ENCODE measurements around the gene NFYA. TPM values are rescaled to one million over a fixed set of nuclear protein-coding genes. Genes with fewer than 3 reads are reported as not detected.

Gene NFYA
- total and polyA plus RNA-seq, 4 donors, result 5.9 to 38.0 (median 16.7) TPM

DNA sequence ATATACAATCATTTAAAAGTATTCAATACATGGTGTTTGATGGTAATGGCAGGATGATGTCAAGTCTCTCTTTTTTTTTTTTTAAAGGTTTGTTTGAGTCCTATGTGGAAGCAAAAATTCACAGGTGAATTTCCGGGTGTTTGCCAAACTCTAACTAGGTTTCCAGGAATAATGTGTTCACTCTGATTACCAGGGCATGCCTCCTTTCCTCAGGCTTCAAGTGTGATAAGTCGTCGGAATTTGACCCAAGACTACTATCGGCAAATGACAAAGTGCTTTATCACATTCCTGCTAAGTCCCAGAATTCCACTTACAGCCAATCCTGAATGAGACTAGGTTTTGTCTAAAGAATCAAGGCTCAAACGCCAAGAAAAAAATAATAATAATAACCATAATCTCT lies 7.9 kb upstream of the NFYA start:
- Histone ChIP-seq H3K4me1 (ENCODE audit: control insufficient read depth in 5 of 5, insufficient read depth in 5 of 5, low read length in 5 of 5) (peaks cover 0 to 3% (median 0%) of the 10 kb centered on the region in 5 donors), H3K36me3 (ENCODE audit: control insufficient read depth in 4 of 4, insufficient read depth in 4 of 4, low read length in 4 of 4) (peaks cover 0 to 16% (median 8%) of the 10 kb centered on the region in 4 donors), H3K9ac (ENCODE audit: insufficient read depth in 1 of 2, low read length in 2 of 2) (no peak overlapping the region), H3K4me3 (no peak overlapping the region), H3K27me3 (ENCODE audit: control insufficient read depth in 3 of 3, insufficient read depth in 3 of 3, low read length in 2 of 3) (no peaks in the 10 kb centered on the region), H3K9me3 (ENCODE audit: control insufficient read depth in 4 of 4, insufficient read depth in 3 of 4, low read length in 3 of 4) (no peaks in the 10 kb centered on the region), H3K27ac (ENCODE audit: low read depth in 1 of 2, low read length in 1 of 2) (peak overlapping the region in 1 of 2 donors; percentile 6)
- TF ChIP-seq, protein P1, sequence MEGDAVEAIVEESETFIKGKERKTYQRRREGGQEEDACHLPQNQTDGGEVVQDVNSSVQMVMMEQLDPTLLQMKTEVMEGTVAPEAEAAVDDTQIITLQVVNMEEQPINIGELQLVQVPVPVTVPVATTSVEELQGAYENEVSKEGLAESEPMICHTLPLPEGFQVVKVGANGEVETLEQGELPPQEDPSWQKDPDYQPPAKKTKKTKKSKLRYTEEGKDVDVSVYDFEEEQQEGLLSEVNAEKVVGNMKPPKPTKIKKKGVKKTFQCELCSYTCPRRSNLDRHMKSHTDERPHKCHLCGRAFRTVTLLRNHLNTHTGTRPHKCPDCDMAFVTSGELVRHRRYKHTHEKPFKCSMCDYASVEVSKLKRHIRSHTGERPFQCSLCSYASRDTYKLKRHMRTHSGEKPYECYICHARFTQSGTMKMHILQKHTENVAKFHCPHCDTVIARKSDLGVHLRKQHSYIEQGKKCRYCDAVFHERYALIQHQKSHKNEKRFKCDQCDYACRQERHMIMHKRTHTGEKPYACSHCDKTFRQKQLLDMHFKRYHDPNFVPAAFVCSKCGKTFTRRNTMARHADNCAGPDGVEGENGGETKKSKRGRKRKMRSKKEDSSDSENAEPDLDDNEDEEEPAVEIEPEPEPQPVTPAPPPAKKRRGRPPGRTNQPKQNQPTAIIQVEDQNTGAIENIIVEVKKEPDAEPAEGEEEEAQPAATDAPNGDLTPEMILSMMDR (IDR thresholded peaks at IDR 0.05; ENCODE audit: control extremely low read depth, extremely low read depth), result no peak
- ATAC-seq (ENCODE audit: insufficient read depth, low FRiP score) (no peak), DNase-seq (no peak)
- 69 to 83% methylated on average over 5 of the region's 5 CpGs for WGBS, 2 donors

DNA sequence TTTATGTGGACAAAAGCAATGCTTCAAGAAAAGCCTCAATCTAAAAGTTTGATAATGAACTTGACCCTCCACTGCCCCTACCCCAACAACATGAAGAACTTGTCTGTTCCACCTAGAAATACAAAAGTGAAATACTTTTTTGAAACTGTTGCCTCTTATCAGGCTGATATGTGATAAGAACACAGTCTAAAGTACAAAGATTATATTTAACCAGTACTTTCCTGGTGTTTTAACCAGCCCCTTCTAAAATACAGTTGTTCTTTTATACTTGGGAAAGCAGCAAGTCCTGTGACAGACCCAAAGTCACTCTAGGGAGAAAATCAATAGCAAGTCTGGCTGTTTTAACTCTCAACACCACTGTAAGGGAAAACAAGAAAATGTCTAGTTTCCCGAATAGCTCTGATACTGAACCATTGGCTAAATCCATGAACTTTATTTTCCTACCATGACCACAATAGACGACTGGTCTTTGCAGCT lies 7.2 kb upstream of the NFYA start:
- H3K27ac ChIP-seq (ENCODE audit: low read depth in 1 of 2, low read length in 1 of 2), result peak overlapping the region in 1 of 2 donors; percentile 33
- H3K27me3 ChIP-seq (ENCODE audit: control insufficient read depth in 3 of 3, insufficient read depth in 3 of 3, low read length in 2 of 3), result no peaks in the 10 kb centered on the region
- no peak for DNase-seq
- no peaks in the 10 kb centered on the region for H3K9me3 ChIP-seq (ENCODE audit: control insufficient read depth in 4 of 4, insufficient read depth in 3 of 4, low read length in 3 of 4)
- peaks cover 0 to 16% (median 8%) of the 10 kb centered on the region in 4 donors for H3K36me3 ChIP-seq (ENCODE audit: control insufficient read depth in 4 of 4, insufficient read depth in 4 of 4, low read length in 4 of 4)
- no peak overlapping the region for H3K4me3 ChIP-seq
- H3K9ac ChIP-seq (ENCODE audit: insufficient read depth in 1 of 2, low read length in 2 of 2), result no peak overlapping the region
- TF ChIP-seq, protein P1 (IDR thresholded peaks at IDR 0.05; ENCODE audit: control extremely low read depth, extremely low read depth), result no peak
- peaks cover 0 to 5% (median 3%) of the 10 kb centered on the region in 5 donors for H3K4me1 ChIP-seq (ENCODE audit: control insufficient read depth in 5 of 5, insufficient read depth in 5 of 5, low read length in 5 of 5)
- WGBS, 2 donors, result 94 to 97% methylated on average over 2 of the region's 2 CpGs
- no peak for ATAC-seq (ENCODE audit: insufficient read depth, low FRiP score)

DNA sequence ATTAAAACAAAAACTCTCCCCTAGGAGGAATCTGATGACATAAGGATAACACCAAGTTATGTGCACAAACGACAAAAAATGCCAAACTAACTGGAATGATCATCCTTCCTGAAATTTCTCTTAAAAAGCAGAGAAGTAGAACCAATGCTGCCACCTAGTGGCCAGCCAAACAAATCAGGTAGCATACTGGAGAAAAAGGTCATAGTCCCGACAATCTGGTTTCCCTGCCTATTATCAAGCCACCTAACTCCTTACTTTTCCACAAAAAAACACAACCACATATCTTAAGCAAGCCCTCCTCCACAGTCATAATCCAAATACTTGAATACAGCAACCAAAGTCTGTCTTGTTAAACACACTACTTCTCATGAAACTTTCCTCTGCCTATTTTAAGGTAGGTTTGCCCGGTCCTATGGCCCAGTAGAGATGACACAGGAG lies 5.9 kb upstream of the NFYA start:
- DNase-seq (peak; percentile 79 to 91 (median 82)), ATAC-seq (ENCODE audit: insufficient read depth, low FRiP score) (no peak)
- TF ChIP-seq, protein P1 (IDR thresholded peaks at IDR 0.05; ENCODE audit: control extremely low read depth, extremely low read depth), result peak; percentile 74
- peaks cover 0 to 11% (median 0%) of the 10 kb centered on the region in 5 donors for H3K4me1 ChIP-seq (ENCODE audit: control insufficient read depth in 5 of 5, insufficient read depth in 5 of 5, low read length in 5 of 5)
- no peaks in the 10 kb centered on the region for H3K27me3 ChIP-seq (ENCODE audit: control insufficient read depth in 3 of 3, insufficient read depth in 3 of 3, low read length in 2 of 3)
- WGBS, 2 donors, result 29 to 30% methylated on average over 3 of the region's 3 CpGs
- peaks cover 0 to 16% (median 8%) of the 10 kb centered on the region in 4 donors for H3K36me3 ChIP-seq (ENCODE audit: control insufficient read depth in 4 of 4, insufficient read depth in 4 of 4, low read length in 4 of 4)
- no peak overlapping the region for H3K4me3 ChIP-seq
- peak overlapping the region in 1 of 2 donors; percentile 33 for H3K27ac ChIP-seq (ENCODE audit: low read depth in 1 of 2, low read length in 1 of 2)
- H3K9ac ChIP-seq (ENCODE audit: insufficient read depth in 1 of 2, low read length in 2 of 2), result no peak overlapping the region
- no peaks in the 10 kb centered on the region for H3K9me3 ChIP-seq (ENCODE audit: control insufficient read depth in 4 of 4, insufficient read depth in 3 of 4, low read length in 3 of 4)

DNA sequence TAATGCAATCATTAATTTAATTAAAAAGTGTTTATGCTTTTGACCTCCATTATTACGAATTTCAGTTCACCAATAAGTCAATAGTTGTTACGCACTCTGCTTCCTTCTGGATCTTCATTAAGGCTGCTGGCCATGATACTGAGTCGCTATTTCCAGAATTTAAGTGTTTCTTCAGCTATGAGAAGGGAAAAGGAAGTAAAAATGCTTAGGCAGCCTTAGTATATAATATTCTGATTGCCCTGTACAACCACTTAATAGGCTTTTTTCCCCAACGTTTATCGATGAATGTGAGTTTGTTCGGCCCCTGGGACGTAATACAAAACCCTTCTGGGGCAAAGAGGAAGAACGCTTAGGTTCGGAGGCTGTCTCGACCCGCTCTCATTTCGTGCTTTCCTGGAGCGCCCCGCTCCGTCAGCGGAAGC lies 1.3 kb upstream of the NFYA start:
- DNase-seq, result no peak
- TF ChIP-seq, protein P1 (IDR thresholded peaks at IDR 0.05; ENCODE audit: control extremely low read depth, extremely low read depth), result no peak
- H3K27me3 ChIP-seq (ENCODE audit: control insufficient read depth in 3 of 3, insufficient read depth in 3 of 3, low read length in 2 of 3), result no peaks in the 10 kb centered on the region
- H3K36me3 ChIP-seq (ENCODE audit: control insufficient read depth in 4 of 4, insufficient read depth in 4 of 4, low read length in 4 of 4), result peaks cover 0 to 9% (median 4%) of the 10 kb centered on the region in 4 donors
- H3K27ac ChIP-seq (ENCODE audit: low read depth in 1 of 2, low read length in 1 of 2), result peak overlapping the region; percentile 94 to 97
- peak overlapping the region; percentile 93 to 97 for H3K9ac ChIP-seq (ENCODE audit: insufficient read depth in 1 of 2, low read length in 2 of 2)
- WGBS, 2 donors, result 0% methylated on average over 16 of the region's 16 CpGs
- H3K4me3 ChIP-seq, result peak overlapping the region; percentile 55
- H3K9me3 ChIP-seq (ENCODE audit: control insufficient read depth in 4 of 4, insufficient read depth in 3 of 4, low read length in 3 of 4), result peaks cover 0 to 2% (median 0%) of the 10 kb centered on the region in 4 donors
- H3K4me1 ChIP-seq (ENCODE audit: control insufficient read depth in 5 of 5, insufficient read depth in 5 of 5, low read length in 5 of 5), result peaks cover 0 to 36% (median 15%) of the 10 kb centered on the region in 5 donors
- ATAC-seq (ENCODE audit: insufficient read depth, low FRiP score), result no peak

Data from lung (tissue), 12 donors.